Heart left ventricle (tissue), 16 donors: ENCODE data around the gene RPP21. TPM values are rescaled to one million over a fixed set of nuclear protein-coding genes. Genes with fewer than 3 reads are reported as not detected.

Source experiments
- ATAC-seq, 4 donors: fragments of 200-7000 bp; cut with Tn5 transposase; one replicate each; pipeline ENCODE4 v1.9.1; 2020 to 2022; ENCODE audit warnings: moderate library complexity in 4 of 4, mild to moderate bottlenecking in 3 of 4, moderate number of reproducible peaks in 1 of 4
- DNase-seq, 5 donors: peaks; one replicate each; pipeline ENCODE4 v3.0.0-alpha.2; 2020
- H3K27ac ChIP-seq, 12 donors: fragments of 200-600 bp; sonication (generic) in 4 of 12; one replicate each; pipeline versions ENCODE4 v1.5.0 to v1.8.0; 2016 to 2022; ENCODE audit warnings: mild to moderate bottlenecking in 2 of 12
- H3K27me3 ChIP-seq, 9 donors: fragments of 200-600 bp; sonication (generic) in 2 of 9; one replicate each; pipeline versions ENCODE4 v1.5.1 to v1.8.0; 2016 to 2022; ENCODE audit warnings: mild to moderate bottlenecking in 3 of 9
- H3K36me3 ChIP-seq, 9 donors: fragments of 200-600 bp; sonication (generic) in 2 of 9; one replicate each; pipeline versions ENCODE4 v1.5.0 to v1.8.0; 2018 to 2022; ENCODE audit warnings: mild to moderate bottlenecking in 2 of 9
- H3K4me1 ChIP-seq, 12 donors: fragments of 200-600 bp; sonication (generic) in 4 of 12; one replicate each; pipeline versions ENCODE4 v1.5.0 to v1.8.0; 2016 to 2022; ENCODE audit warnings: mild to moderate bottlenecking in 3 of 12
- H3K4me3 ChIP-seq, 12 donors: fragments of 200-600 bp; sonication (generic) in 4 of 12; one replicate each; pipeline versions ENCODE4 v1.5.0 to v1.8.0; 2017 to 2022; ENCODE audit warnings: mild to moderate bottlenecking in 9 of 12, moderate library complexity in 4 of 12
- H3K9me3 ChIP-seq, 12 donors: fragments of 200-600 bp; sonication (generic) in 4 of 12; one replicate each; pipeline versions ENCODE4 v1.5.0 to v1.8.0; 2016 to 2022; ENCODE audit warnings: mild to moderate bottlenecking in 1 of 12
- CTCF ChIP-seq, 12 donors: fragments of 200-600 bp; sonication (generic) in 4 of 12; IDR thresholded peaks; one replicate each; pipeline versions ENCODE4 v1.5.0 to v1.8.0; 2018 to 2022; ENCODE audit warnings: antibody characterized with exemption in 12 of 12, mild to moderate bottlenecking in 5 of 12
- POLR2A ChIP-seq, 2 donors: fragments of 450-650 bp; IDR thresholded peaks; one replicate each; pipeline ENCODE4 v1.6.1; 2017; ENCODE audit warnings: antibody characterized with exemption in 2 of 2, mild to moderate bottlenecking in 2 of 2, moderate library complexity in 2 of 2
- WGBS, 4 donors: extraction: QIAGEN DNeasy Blood & Tissue Kit in 2 of 4; methylation state at CpG; one replicate each; pipeline versions ENCODE4 v1.1.5 to v1.1.7; 2013 to 2018; 5-methylcytosine and 5-hydroxymethylcytosine counted together
- intact Hi-C, 10 donors: fragments of 100-400 bp; cut with DNase I; formaldehyde crosslinking; loops; one replicate each; pipeline versions ENCODE4 v1.11.1 to v1.14.2; 2022
- polyA plus RNA-seq, 2 donors: library from polyadenylated mRNA; stranded (reverse); fragments of 200-250 nt; gene quantifications; one replicate each; pipeline ENCODE4 v1.2.3, GENCODE V29; 2013
- total RNA-seq, 9 donors: library from RNA; depleted of rRNA in 2 of 9; stranded (reverse); fragments of >200 nt in 2 of 9; fragmentation: NEBNext Ultra II Directional in 3 of 9; extraction: Animal tissue kit (Norgen Biotek cat#: 25700) in 3 of 9; gene quantifications; one replicate each; pipeline versions ENCODE4 v1.1.0 to v1.2.4, GENCODE V29; 2016 to 2023
- donor health status: ischemic (EF 13 %, LVEDD 7.1; RV severe dilation, severe dysfunction).
- donor health status: healthy with polysubstance abuse.
- donor health status: DM: no; HTN: yes; CAD: no.
- donor health status: DM: no; HTN: no; CAD: no.
- donor health status: ischemic (EF 25% LVEDD 6.9; RV normal size, moderate dysfunction).
- donor health status: ischemic (EF 25% LVEDD 5.7; RV mildly dilated, moderate dysfunction).
- donor health status: healthy.
- donor health status: DM: yes; HTN: yes; CAD: no.
- donor health status: ischemic (EF 35%, LVEDD 5.7; RV mildly dilated, moderate dysfunction).
- donor health status: nonischemic (EF 11% LVEDD 7.7; RV severe dilation, severe dysfunction).
- donor health status: DM: yes; HTN: yes; CAD: no.
- donor health status: PGD.
- donor health status: ischemic (EF 29% LVEDD 5.4; RV normal size, mild dysfunction).
- donor health status: nonischemic (EF 23%, LVEDD 6.1; RV moderate dilation, normal function).

Gene RPP21
- total and polyA plus RNA-seq, 11 donors: 17.3 to 88.9 (median 30.7) TPM

DNA sequence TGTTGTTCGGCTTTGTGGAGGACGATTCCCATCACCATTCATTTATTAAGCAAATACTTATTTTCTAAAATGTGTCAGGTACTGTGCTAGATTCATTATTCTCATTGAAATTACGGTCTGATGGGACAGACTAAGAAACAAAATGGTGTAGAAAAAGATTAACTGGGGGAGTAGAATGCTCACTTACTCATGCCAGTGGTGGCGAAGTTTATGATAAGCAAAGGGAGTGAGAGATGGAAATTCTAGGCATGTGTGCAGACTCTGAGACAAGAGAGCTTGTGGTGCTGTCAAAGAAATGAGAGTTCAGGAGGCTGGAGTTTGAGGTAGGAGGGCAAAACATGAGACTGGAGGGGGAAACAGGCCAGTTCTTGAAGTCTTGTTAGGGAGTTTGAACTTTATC is 896 bp downstream of the RPP21 start:
- intact Hi-C loops: loop anchor here in 1 of 10 donors (2.0 kb wide), 1 partner anchor 19 kb away; the partner anchor contains the start of gene TRIM39
- ATAC-seq: no peak
- Histone ChIP-seq H3K36me3 (peaks cover 0 to 42% (median 29%) of the 10 kb centered on the region in 9 donors), H3K27me3 (no peaks in the 10 kb centered on the region), H3K4me3 (peak overlapping the region in 10 of 12 donors; percentile 71 to 92 (median 83)), H3K27ac (peak overlapping the region in 2 of 12 donors; percentile 72 to 91), H3K9me3 (no peaks in the 10 kb centered on the region), H3K4me1 (peaks cover 0 to 16% (median 8%) of the 10 kb centered on the region in 12 donors)
- 47 to 53% (median 51%) methylated on average over 4 of the region's 4 CpGs for WGBS, 4 donors
- no peak for DNase-seq
- TF ChIP-seq POLR2A (IDR thresholded peaks at IDR 0.05) (no peak), CTCF (IDR thresholded peaks at IDR 0.05) (no peak)

- TF ChIP-seq POLR2A (IDR thresholded peaks at IDR 0.05) (no peak), CTCF (IDR thresholded peaks at IDR 0.05) (no peak)
- DNase-seq (no peak), ATAC-seq (no peak)
- Histone ChIP-seq H3K4me3 (no peak overlapping the region), H3K4me1 (peaks cover 0 to 16% (median 8%) of the 10 kb centered on the region in 12 donors), H3K27me3 (peaks cover 0 to 10% (median 0%) of the 10 kb centered on the region in 9 donors), H3K27ac (no peak overlapping the region), H3K9me3 (no peaks in the 10 kb centered on the region), H3K36me3 (peaks cover 0 to 20% (median 11%) of the 10 kb centered on the region in 9 donors)
- intact Hi-C loops: no loop called here
- WGBS, 4 donors: 63 to 90% (median 84%) methylated on average over 3 of the region's 3 CpGs
Measured at GRCh38 chr6:30348957-30349356, 4.0 kb downstream of the RPP21 start.

DNA sequence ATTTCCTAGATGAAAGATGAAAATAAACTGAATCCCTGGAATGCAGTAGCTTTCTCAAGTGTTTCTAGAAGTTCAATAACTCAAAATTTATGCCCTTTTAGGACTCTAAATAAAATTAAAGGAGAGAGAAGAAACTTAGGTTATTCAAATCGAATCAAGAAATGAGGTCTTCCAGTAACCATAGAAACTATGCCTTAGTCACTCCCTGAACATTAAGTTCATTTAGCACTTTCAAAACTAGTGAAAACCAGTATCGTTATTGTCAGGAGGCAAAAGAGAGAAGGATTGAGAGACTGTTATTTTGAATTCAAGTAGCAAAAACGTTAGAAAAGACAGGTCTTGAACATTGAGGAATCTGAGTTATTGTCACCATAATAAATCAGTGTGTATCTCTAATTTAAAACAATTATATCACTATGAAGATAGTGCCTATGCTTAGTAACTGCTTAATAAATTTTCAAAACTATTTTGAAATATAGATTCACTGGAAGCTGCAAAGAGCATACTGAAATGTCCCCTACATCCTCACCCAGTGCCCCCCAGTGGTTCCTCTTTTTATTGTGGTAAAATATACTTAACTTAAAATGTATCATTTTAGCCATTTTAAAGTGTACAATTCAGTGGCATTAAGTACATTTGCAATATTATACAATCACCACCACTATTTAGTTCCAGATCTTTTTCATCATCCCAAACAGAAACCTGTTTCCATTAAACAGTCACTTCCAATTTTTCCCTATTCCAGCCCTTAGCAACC is 4.6 kb downstream of the RPP21 start:
- H3K4me3 ChIP-seq: no peak overlapping the region
- no peaks in the 10 kb centered on the region for H3K9me3 ChIP-seq
- intact Hi-C loops: no loop called here
- ATAC-seq: no peak
- TF ChIP-seq POLR2A (IDR thresholded peaks at IDR 0.05) (no peak), CTCF (IDR thresholded peaks at IDR 0.05) (no peak)
- peaks cover 0 to 20% (median 11%) of the 10 kb centered on the region in 9 donors for H3K36me3 ChIP-seq
- 66 to 84% (median 74%) methylated on average over 3 of the region's 3 CpGs for WGBS, 4 donors
- peaks cover 0 to 13% (median 8%) of the 10 kb centered on the region in 12 donors for H3K4me1 ChIP-seq
- H3K27ac ChIP-seq: no peak overlapping the region
- no peak for DNase-seq
- H3K27me3 ChIP-seq: peaks cover 0 to 14% (median 0%) of the 10 kb centered on the region in 9 donors

DNA sequence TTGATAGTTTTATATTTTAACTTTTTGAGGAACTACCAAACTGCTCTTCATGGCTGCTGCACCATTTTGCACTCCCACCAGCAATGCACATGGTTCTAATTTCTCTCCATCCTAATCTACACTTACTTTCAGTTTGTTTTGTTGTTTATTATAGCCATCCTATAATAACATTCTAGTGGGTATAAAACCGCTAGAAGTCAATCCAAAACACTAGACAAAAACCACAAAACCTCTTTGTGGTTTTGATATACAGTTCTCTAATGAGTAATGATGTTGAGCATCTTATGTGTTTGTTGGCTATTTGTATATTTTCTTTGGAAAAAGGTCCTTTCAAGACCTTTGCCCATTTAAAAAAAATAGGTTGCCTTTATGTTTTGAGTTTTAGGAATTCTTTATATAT is 5.6 kb downstream of the RPP21 start:
- no peak overlapping the region for H3K4me3 ChIP-seq
- H3K4me1 ChIP-seq: peaks cover 0 to 9% (median 5%) of the 10 kb centered on the region in 12 donors
- no peak for ATAC-seq
- DNase-seq: no peak
- intact Hi-C loops: no loop called here
- TF ChIP-seq CTCF (IDR thresholded peaks at IDR 0.05): no peak
- TF ChIP-seq POLR2A (IDR thresholded peaks at IDR 0.05): no peak
- peaks cover 0 to 21% (median 0%) of the 10 kb centered on the region in 9 donors for H3K27me3 ChIP-seq
- H3K27ac ChIP-seq: no peak overlapping the region
- peaks cover 0 to 20% (median 11%) of the 10 kb centered on the region in 9 donors for H3K36me3 ChIP-seq
- 49 to 79% (median 70%) methylated on average over 1 of the region's 1 CpG for WGBS, 4 donors
- H3K9me3 ChIP-seq: no peaks in the 10 kb centered on the region
